Liver (tissue), 9 donors: ENCODE data around the gene EYA3. TPM values are rescaled to one million over a fixed set of nuclear protein-coding genes. Genes with fewer than 3 reads are reported as not detected.
A peak's percentile ranks its signal among the peaks of the same experiment; 100 is the strongest.

Experiments
- DNase-seq: peaks from one replicate; pipeline ENCODE4 v3.0.0-alpha.2; 2017; ENCODE audit warnings: low spot score
- H3K27ac ChIP-seq, 2 donors: one replicate each; pipeline ENCODE4 v1.7.0; 2013; ENCODE audit warnings: inconsistent platforms in 2 of 2, low read length in 2 of 2, control low read depth in 1 of 2, low read depth in 1 of 2, mild to moderate bottlenecking in 1 of 2
- H3K27me3 ChIP-seq, 4 donors: one replicate each; pipeline versions ENCODE4 v1.6.1 to v1.7.0; 2013; ENCODE audit warnings: low read length in 3 of 4, inconsistent platforms in 1 of 4, mild to moderate bottlenecking in 1 of 4, moderate library complexity in 1 of 4; ENCODE audit not compliant: control insufficient read depth in 4 of 4, insufficient read depth in 4 of 4
- H3K36me3 ChIP-seq, 4 donors: one replicate each; pipeline versions ENCODE4 v1.6.1 to v1.7.0; 2013; ENCODE audit warnings: low read length in 3 of 4, mild to moderate bottlenecking in 3 of 4, low read depth in 1 of 4, moderate library complexity in 1 of 4; ENCODE audit not compliant: control insufficient read depth in 4 of 4, insufficient read depth in 3 of 4
- H3K4me1 ChIP-seq, 4 donors: one replicate each; pipeline versions ENCODE4 v1.6.1 to v1.7.0; 2013; ENCODE audit warnings: low read length in 3 of 4, mild to moderate bottlenecking in 3 of 4, moderate library complexity in 1 of 4; ENCODE audit not compliant: control insufficient read depth in 4 of 4, insufficient read depth in 4 of 4
- H3K4me3 ChIP-seq, 3 donors: one replicate each; pipeline versions ENCODE4 v1.6.1 to v1.7.0; 2013; ENCODE audit warnings: low read length in 3 of 3, control low read depth in 1 of 3, low read depth in 1 of 3, mild to moderate bottlenecking in 1 of 3
- H3K9ac ChIP-seq, 2 donors: one replicate each; pipeline ENCODE4 v1.7.0; 2013; ENCODE audit warnings: low read length in 2 of 2, mild to moderate bottlenecking in 2 of 2, moderate library complexity in 2 of 2, control low read depth in 1 of 2, low read depth in 1 of 2
- H3K9me3 ChIP-seq, 4 donors: one replicate each; pipeline versions ENCODE4 v1.6.1 to v1.7.0; 2013; ENCODE audit warnings: low read length in 3 of 4; ENCODE audit not compliant: control insufficient read depth in 4 of 4
- ATF3 ChIP-seq: IDR thresholded peaks from 2 replicates; pipeline ENCODE4 v1.6.1; 2016; ENCODE audit warnings: antibody characterized with exemption
- CTCF ChIP-seq: fragments of 150-350 bp; IDR thresholded peaks from 2 replicates; pipeline ENCODE4 v1.5.1; 2017; ENCODE audit warnings: improper control_type of control experiment, low read depth, low read length; ENCODE audit not compliant: missing input control
- EGR1 ChIP-seq, 2 donors: IDR thresholded peaks; 2 replicates each; pipeline ENCODE4 v1.6.1; 2016 to 2018; ENCODE audit warnings: antibody characterized with exemption in 2 of 2, low read depth in 2 of 2
- FOXA1 ChIP-seq: IDR thresholded peaks from 2 replicates; pipeline ENCODE4 v1.6.1; 2016; ENCODE audit warnings: antibody characterized with exemption
- GABPA ChIP-seq, 2 donors: IDR thresholded peaks in 1 of 2; conservative IDR thresholded peaks in 1 of 2; 2 replicates each; pipeline ENCODE4 v1.6.1; 2016; ENCODE audit warnings: antibody characterized with exemption in 2 of 2, mild to moderate bottlenecking in 1 of 2, moderate library complexity in 1 of 2
- HNF4A ChIP-seq, 2 donors: conservative IDR thresholded peaks; 2 replicates each; pipeline ENCODE4 v1.6.1; 2016; ENCODE audit warnings: antibody characterized with exemption in 2 of 2, mild to moderate bottlenecking in 2 of 2
- JUND ChIP-seq, 2 donors: IDR thresholded peaks; 2 replicates each; pipeline ENCODE4 v1.6.1; 2016; ENCODE audit warnings: antibody characterized with exemption in 2 of 2
- NR2F2 ChIP-seq: IDR thresholded peaks from 2 replicates; pipeline ENCODE4 v1.6.1; 2016; ENCODE audit warnings: antibody characterized with exemption
- RAD21 ChIP-seq, 2 donors: IDR thresholded peaks; 2 replicates each; pipeline ENCODE4 v1.6.1; 2016; ENCODE audit warnings: antibody characterized with exemption in 2 of 2, mild to moderate bottlenecking in 2 of 2
- REST ChIP-seq: IDR thresholded peaks from 2 replicates; pipeline ENCODE4 v1.6.1; 2016; ENCODE audit warnings: antibody characterized with exemption, mild to moderate bottlenecking
- RXRA ChIP-seq, 2 donors: IDR thresholded peaks; 2 replicates each; pipeline ENCODE4 v1.6.1; 2017 to 2018; ENCODE audit warnings: antibody characterized with exemption in 2 of 2, mild to moderate bottlenecking in 1 of 2
- SP1 ChIP-seq: IDR thresholded peaks from 2 replicates; pipeline ENCODE4 v1.6.1; 2018; ENCODE audit warnings: antibody characterized with exemption, mild to moderate bottlenecking
- YY1 ChIP-seq: IDR thresholded peaks from 2 replicates; pipeline ENCODE4 v1.6.1; 2016; ENCODE audit warnings: antibody characterized with exemption, mild to moderate bottlenecking
- WGBS: extraction: QIAGEN DNeasy Blood & Tissue Kit; methylation state at CpG from one replicate; pipeline ENCODE4 v1.1.7; 2013; 5-methylcytosine and 5-hydroxymethylcytosine counted together
- polyA plus RNA-seq, 2 donors: library from polyadenylated mRNA; stranded (reverse) in 1 of 2; unstranded in 1 of 2; fragments of 200-250 nt in 1 of 2; fragments of >200 nt in 1 of 2; fragmentation: Nextera tagmentation in 1 of 2; extraction: Ambion mirVana in 1 of 2; gene quantifications; one replicate each; pipeline versions ENCODE4 v1.2.1 to v1.2.3, GENCODE V29; 2013 to 2015
- total RNA-seq, 2 donors: library from RNA; depleted of rRNA; stranded (reverse); fragments of >200 nt; gene quantifications; one replicate each; pipeline ENCODE4 v1.2.3, GENCODE V29; 2014
- TF ChIP-seq, protein P1 (sequence below): IDR thresholded peaks from 2 replicates; pipeline ENCODE4 v1.6.1; 2016; ENCODE audit warnings: antibody characterized with exemption
- donor health status: healthy.
- donor health status: healthy.
- donor health status: healthy.
- donor health status: healthy.
- donor health status: healthy.

EYA3 gene
- total and polyA plus RNA-seq, 4 donors, result 3.6 to 12.6 (median 6.0) TPM

- H3K4me1 ChIP-seq, result no peaks in the 10 kb centered on the region
- no peak for DNase-seq
These were observed 48.7 kb upstream of the EYA3 start for GRCh38 chr1:28136922-28137613.

DNA sequence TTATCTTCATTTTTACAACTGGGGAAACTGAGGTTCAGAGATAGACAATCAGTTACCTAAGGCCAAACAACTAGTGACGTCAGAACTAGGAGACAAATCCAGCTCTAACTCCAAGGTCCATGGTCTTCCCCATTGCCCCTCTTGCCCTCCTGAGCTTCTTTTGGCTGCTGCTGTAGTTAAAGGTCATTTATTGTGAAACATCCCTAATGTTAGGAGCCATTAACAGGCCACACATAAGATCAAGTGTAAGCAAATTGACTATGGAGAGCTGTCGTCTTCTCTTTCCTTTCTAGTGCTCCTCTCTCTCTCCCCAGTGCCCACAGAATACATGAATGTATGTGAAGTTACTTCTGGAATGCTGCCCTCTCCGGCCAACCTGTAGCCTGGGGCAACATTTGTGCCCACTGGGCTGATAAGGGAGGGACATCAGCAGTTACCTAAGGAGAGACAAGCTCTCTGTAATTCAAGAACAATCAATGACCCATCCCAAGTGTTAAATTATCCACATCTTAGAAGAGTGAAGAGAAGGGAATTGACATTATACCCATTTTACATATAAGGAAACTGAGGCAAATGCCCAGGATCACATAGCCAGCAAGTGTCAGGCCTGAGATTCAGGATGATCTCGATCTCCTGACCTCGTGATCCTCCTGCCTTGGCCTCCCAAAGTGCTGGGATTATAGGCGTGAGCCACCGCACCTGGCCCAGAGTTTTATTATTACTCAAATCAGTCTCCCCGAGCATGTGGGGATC, 47.9 kb upstream of the EYA3 start:
- no peak overlapping the region for H3K4me3 ChIP-seq
- WGBS, result 89% methylated on average over 8 of the region's 8 CpGs
- H3K9me3 ChIP-seq, result no peaks in the 10 kb centered on the region
- no peak for DNase-seq
- H3K9ac ChIP-seq, result no peak overlapping the region
- TF ChIP-seq RAD21 (IDR thresholded peaks at IDR 0.05), result no peak
- no peak for TF ChIP-seq GABPA (IDR thresholded peaks at IDR 0.05 in 1 of 2, conservative IDR thresholded peaks at IDR 0.05 in 1 of 2)
- TF ChIP-seq NR2F2, result no peak
- no peak for TF ChIP-seq ATF3
- no peak for TF ChIP-seq EGR1 (IDR thresholded peaks at IDR 0.05; ENCODE audit: low read depth in 2 of 2)
- no peak for TF ChIP-seq YY1
- TF ChIP-seq FOXA1, result no peak
- TF ChIP-seq REST, result no peak
- TF ChIP-seq RXRA (IDR thresholded peaks at IDR 0.05), result no peak
- TF ChIP-seq JUND (IDR thresholded peaks at IDR 0.05), result no peak
- TF ChIP-seq, protein P1, sequence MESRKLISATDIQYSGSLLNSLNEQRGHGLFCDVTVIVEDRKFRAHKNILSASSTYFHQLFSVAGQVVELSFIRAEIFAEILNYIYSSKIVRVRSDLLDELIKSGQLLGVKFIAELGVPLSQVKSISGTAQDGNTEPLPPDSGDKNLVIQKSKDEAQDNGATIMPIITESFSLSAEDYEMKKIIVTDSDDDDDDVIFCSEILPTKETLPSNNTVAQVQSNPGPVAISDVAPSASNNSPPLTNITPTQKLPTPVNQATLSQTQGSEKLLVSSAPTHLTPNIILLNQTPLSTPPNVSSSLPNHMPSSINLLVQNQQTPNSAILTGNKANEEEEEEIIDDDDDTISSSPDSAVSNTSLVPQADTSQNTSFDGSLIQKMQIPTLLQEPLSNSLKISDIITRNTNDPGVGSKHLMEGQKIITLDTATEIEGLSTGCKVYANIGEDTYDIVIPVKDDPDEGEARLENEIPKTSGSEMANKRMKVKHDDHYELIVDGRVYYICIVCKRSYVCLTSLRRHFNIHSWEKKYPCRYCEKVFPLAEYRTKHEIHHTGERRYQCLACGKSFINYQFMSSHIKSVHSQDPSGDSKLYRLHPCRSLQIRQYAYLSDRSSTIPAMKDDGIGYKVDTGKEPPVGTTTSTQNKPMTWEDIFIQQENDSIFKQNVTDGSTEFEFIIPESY, result no peak
- TF ChIP-seq SP1, result no peak
- no peak for TF ChIP-seq CTCF
- H3K36me3 ChIP-seq, result no peaks in the 10 kb centered on the region
- H3K4me1 ChIP-seq, result no peaks in the 10 kb centered on the region
- no peak overlapping the region for H3K27ac ChIP-seq
- no peaks in the 10 kb centered on the region for H3K27me3 ChIP-seq

More at GRCh38 chr1:28136922-28137613, 48.7 kb upstream of the EYA3 start:
- Histone ChIP-seq H3K27ac (no peak overlapping the region), H3K4me3 (no peak overlapping the region), H3K27me3 (no peaks in the 10 kb centered on the region), H3K36me3 (no peaks in the 10 kb centered on the region), H3K9ac (no peak overlapping the region), H3K9me3 (no peaks in the 10 kb centered on the region)
- TF ChIP-seq FOXA1 (no peak), HNF4A (conservative IDR thresholded peaks at IDR 0.05) (peak in 1 of 2 donors; percentile 4)
- WGBS, result 83% methylated on average over 4 of the region's 4 CpGs
